DMS 273 (cell line): Measurements from ENCODE around the gene DDX24.
A peak's percentile ranks its signal among the peaks of the same experiment; 100 is the strongest.

ENCODE experiments used
- DNase-seq: peaks from one replicate; lab custom pipeline; 2025; ENCODE audit not compliant: unreplicated experiment; lab: John Stamatoyannopoulos, UW

The DDX24 gene

DNA sequence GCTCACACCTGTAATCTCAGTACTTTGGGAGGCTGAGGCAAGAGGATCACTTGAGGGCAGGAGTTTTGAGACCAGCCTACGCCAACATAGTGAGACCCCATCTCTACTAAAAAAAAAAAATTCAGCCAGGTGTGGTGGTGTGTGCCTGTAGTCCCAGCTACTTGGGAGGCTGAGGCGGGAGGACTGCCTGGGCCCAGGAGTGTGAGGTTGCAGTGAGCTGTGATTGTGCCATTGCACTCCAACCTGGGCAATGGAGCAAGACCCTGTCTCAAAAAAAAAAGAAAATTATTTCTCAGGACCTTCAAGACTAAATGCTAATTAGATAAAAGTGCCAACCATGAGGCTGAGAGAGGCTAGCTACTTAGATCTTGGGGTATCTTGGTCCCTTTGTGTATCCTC, 31.4 kb downstream of the DDX24 start:
- no peak for DNase-seq

DNA sequence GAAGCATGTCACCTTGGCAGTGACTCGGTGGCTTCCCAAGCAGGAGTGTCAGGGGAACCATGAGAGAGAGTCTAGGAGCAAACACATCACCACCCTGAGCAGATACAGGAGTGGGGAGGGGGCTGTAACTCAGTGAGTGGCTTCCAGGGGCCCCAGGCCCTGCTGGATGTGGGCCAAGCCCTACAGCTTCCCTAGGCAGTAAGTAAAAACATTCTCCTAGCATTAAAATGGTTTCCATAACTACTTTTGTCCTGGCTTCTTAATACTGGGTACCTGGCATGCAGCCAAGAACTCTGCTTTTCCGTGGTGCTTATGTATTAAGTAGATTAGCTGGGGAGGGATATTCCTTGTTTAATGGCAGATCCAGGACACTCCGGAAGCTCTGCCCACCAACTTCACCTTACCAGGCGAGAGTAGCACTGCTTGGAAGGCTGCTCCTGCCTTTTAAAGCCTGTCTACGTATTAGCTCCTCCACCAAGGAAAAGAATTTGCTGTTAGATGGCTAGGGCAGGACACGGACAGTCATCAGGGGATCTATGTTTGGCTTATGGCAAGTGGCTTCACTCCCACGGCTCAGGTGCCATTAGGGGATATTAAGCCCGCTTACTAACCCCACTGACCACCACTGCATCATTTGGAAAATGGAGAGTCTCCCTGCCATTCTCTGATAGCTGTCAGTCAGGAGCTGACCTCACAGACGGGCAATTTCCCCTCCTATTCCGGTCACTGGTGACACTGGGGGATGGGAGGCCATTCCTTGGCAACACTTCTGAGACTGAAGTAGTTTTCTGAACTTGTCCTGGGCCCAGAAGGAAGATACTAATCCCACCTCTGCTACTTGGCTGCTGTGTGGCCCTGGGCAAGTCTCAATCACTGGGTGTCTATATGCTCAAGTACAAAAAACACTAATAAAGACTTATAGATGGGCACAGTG, 32.0 kb downstream of the DDX24 start:
- peak; percentile 31 for DNase-seq

GRCh38 chr14:94047581-94047980, 33.4 kb downstream of the DDX24 start:
- DNase-seq = no peak

DNA sequence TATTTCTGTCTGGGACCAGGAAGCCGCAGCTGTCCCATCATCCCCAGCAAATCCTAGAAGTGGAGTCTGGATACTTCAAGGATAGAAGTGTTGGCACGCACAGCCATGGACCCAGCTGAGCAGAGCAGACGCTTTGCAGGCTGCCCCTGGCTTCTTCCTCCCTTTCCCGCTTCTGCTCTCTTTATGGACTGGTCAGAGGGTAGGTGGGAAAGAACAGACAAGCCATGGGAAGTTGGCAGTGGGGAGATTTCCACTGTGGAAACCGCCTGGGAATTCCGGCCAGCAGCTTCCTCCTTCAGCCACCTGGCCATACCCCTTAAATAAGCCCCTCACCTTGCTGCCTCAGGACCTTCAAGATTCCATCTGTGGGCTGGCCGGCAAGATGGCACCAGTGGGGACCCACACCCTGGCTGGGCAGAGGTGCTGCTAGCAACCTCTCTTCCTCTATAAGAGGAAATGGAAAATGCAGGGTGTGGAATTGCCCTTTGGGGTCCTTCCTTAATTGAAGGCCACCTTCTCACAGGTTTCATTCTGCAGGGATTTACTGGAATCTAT, 34.2 kb downstream of the DDX24 start:
- no peak for DNase-seq

GRCh38 chr14:94045563-94046345, 35.2 kb downstream of the DDX24 start:
- DNase-seq = no peak

- no peak for DNase-seq
Observed at GRCh38 chr14:94045101-94045500, 35.9 kb downstream of the DDX24 start.

- no peak for DNase-seq
Observed at GRCh38 chr14:94044476-94045091, 36.4 kb downstream of the DDX24 start.

DNA sequence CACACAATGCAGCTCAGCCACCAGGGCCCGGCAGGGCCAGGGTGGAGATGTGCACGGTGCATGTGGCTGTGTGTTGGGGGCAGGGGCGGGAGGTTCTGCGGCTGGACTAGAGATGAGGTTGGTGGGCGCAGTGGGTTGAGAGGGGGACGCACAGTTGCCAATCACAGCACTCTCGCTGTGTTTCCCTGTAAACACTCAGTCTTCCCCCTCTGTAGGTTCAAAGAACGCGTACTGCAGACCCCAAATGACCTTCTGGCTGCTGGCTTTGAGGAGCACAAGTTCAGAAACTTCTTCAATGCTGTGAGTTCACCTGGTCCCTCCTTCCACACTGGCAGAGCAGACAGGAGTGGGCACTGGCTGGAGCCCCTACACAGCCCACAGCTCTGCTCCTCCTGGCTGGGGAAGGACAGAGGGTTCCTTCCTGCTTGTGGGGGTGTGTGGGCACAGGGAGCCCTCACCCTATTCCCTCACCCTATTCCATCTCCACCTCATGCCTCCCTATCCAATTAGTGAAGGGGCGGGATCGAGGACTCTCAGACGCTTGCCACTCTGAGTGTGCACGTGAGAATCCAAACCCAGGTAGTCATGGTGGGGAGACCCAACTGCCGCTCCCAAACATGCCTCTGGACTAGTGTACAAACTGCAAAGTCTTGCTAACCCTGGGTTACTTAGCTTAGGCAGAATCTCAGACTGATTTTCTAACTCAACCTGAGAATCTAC, 37.1 kb downstream of the DDX24 start:
- DNase-seq = no peak

GRCh38 chr14:94043111-94043755, 37.8 kb downstream of the DDX24 start:
- DNase-seq = peak; percentile 38

GRCh38 chr14:94042433-94043091, 38.4 kb downstream of the DDX24 start:
- DNase-seq = no peak

DNA sequence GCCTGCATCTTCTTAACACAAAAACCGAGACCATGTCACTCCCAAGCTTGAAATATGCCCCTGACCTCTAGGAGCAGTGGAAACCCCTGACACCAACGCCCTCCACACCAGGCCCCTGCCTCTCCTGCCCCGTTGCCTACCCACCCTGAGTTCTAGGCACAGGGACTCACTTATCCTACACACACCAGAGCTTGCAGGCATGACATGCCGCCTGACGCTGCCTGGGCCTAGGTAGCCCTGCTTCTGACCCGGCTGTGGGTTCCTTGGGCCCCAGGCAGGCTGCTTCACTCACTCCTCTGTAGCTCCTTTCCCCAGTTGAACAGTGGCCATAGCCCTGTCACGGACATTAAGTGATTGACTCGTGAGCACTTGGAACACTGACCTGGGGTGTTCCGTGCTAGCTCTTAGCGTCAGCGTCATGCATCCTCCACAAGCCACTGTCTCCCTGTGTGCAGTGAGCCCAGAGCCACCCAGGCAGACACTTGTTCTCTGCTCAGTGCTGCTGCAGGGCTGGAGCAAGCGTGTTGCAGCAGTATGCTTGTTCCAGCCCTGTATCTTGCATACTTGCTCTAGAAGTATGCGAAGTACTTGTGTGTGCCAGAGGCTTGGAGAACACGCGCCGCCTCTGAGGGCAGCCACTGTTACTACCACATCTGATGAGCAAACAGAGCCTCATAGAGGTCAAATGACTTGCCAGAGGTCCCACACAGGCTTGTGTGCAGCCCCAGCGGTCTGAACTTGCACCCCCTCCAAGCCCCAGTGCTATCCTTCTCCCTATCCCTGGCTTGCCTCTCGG, 39.3 kb downstream of the DDX24 start:
- DNase-seq = no peak

- no peak for DNase-seq
Observed at GRCh38 chr14:94040796-94041195, 40.2 kb downstream of the DDX24 start.

GRCh38 chr14:94040247-94040646, 40.8 kb downstream of the DDX24 start:
- DNase-seq = no peak

- DNase-seq = no peak
Observed at GRCh38 chr14:94038921-94039629, 41.9 kb downstream of the DDX24 start.

DNA sequence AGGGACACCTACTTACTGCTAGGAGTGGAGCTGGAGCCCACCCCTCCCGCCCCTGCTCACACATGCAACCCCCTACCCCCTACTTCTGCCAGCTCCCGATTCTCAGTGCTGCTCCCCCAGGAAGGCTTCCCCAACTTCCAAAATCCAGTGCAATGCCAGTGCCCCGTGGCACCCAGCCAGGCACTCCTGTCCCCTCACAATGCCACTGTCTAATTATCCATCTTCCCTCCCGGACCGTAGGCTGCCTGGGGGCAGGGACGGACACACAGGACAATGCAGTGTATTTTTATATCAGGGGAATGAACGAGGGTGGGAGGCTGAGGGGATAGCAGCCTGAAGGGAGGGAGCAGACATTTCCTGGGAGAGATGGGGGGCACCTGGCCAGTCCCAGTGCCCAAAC, 42.5 kb downstream of the DDX24 start:
- no peak for DNase-seq

DNA sequence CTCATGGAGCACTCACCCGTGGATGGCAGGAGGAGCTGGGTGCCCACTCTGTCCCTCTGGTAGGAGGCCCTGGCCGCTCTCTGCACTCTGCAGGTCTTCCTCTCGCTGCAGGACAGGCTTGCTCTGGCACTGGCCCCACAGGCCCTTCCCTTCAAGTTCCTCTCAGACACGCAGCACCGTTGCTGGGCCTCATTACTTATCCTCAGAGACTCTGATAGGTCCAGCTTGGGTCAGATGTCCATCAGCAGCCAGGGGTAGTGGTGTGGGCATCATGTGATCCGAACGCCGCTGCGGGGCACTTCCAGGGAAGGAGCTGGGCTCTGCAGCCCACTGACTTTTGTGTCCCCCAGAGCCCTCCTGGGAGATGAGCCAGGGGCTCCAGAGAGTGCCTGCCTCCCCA, 43.0 kb downstream of the DDX24 start:
- DNase-seq = no peak

GRCh38 chr14:94036313-94037167, 44.5 kb downstream of the DDX24 start:
- DNase-seq = peak; percentile 84
